Measurements from ENCODE around the gene DTNBP1.

DNA sequence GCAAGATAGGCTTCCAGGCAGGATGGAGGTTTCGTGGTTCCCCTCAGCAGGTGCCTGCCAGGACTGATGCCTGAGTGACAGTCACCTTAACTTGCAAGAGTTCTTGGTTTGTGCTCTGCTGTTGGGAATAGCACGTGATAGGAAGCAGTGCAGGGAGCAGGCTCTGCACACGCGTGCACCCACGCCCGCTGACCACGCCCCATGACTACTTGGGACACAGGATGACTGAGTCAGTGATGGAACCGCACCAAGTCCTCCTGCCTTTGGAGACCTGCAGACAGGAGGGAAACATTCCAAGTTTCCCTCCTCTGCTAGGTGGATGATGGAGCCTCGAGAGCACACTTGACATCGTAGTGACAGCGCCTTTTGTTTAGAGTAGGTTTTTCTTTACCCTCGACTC is 164.2 kb downstream of the DTNBP1 start:
- TF ChIP-seq, protein P1, sequence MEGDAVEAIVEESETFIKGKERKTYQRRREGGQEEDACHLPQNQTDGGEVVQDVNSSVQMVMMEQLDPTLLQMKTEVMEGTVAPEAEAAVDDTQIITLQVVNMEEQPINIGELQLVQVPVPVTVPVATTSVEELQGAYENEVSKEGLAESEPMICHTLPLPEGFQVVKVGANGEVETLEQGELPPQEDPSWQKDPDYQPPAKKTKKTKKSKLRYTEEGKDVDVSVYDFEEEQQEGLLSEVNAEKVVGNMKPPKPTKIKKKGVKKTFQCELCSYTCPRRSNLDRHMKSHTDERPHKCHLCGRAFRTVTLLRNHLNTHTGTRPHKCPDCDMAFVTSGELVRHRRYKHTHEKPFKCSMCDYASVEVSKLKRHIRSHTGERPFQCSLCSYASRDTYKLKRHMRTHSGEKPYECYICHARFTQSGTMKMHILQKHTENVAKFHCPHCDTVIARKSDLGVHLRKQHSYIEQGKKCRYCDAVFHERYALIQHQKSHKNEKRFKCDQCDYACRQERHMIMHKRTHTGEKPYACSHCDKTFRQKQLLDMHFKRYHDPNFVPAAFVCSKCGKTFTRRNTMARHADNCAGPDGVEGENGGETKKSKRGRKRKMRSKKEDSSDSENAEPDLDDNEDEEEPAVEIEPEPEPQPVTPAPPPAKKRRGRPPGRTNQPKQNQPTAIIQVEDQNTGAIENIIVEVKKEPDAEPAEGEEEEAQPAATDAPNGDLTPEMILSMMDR (conservative IDR thresholded peaks at IDR 0.05 in 1 of 2, IDR thresholded peaks at IDR 0.05 in 1 of 2; ENCODE audit: low read depth in 1 of 2, low read length in 2 of 2), result no peak
- TF ChIP-seq EZH2 (IDR thresholded peaks at IDR 0.05; ENCODE audit: low read length, missing control alignments), result no peak
